Left ventricle myocardium inferior (tissue), 1 donor: ENCODE data around the gene COPS7B. TPM values are rescaled to one million over a fixed set of nuclear protein-coding genes. Genes with fewer than 3 reads are reported as not detected.
"Not testable (repeated sequence)": the region's sequence is repeated elsewhere in the genome, so short reads cannot be mapped to it uniquely, and the experiment has no call there.

Experiments
- DNase-seq: peaks from one replicate; pipeline ENCODE4 v3.0.0-alpha.2; 2020
- H3K27ac ChIP-seq: fragments of 200-600 bp; replicated peaks from 2 replicates; pipeline ENCODE4 v1.8.0; 2021
- H3K27me3 ChIP-seq: fragments of 200-600 bp; 2 replicates; pipeline ENCODE4 v1.8.0; 2021; ENCODE audit warnings: low read depth
- H3K36me3 ChIP-seq: fragments of 200-600 bp; 2 replicates; pipeline ENCODE4 v1.8.0; 2021
- H3K4me1 ChIP-seq: fragments of 200-600 bp; 2 replicates; pipeline ENCODE4 v1.8.0; 2021
- H3K4me3 ChIP-seq: fragments of 200-600 bp; 2 replicates; pipeline ENCODE4 v1.8.0; 2021; ENCODE audit warnings: mild to moderate bottlenecking, moderate library complexity
- H3K9me3 ChIP-seq: fragments of 200-600 bp; replicated peaks from 2 replicates; pipeline ENCODE4 v1.8.0; 2021
- intact Hi-C: fragments of 100-400 bp; cut with micrococcal nuclease; formaldehyde crosslinking; loops from one replicate; pipeline ENCODE4 v1.11.0; 2022
- long read RNA-seq: library from polyadenylated mRNA; unstranded; transcript quantifications from one replicate; pipeline ENCODE4 v2.0.0, GENCODE V29; 2021
- total RNA-seq: library from RNA; stranded (reverse); fragmentation: NEBNext Ultra II Directional; extraction: Animal tissue kit (Norgen Biotek cat#: 25700); gene quantifications from one replicate; pipeline ENCODE4 v1.2.1, GENCODE V29; 2021
- TF ChIP-seq, protein P1 (sequence below): fragments of 200-600 bp; IDR thresholded peaks from 2 replicates; pipeline ENCODE4 v1.8.0; 2021; ENCODE audit warnings: antibody characterized with exemption, mild to moderate bottlenecking, borderline replicate concordance
- donor health status: DM: no; HTN: yes; CAD: no; lungs with severe emphysema.

COPS7B gene
- total RNA-seq: 21.3 TPM
- long read RNA-seq, transcript COPS7B-201 (7 exons, 2,544 nt): major isoform, 10 of 21 reads
- long read RNA-seq, transcript COPS7B-207 (7 exons, 1,103 nt): minor isoform, 5 of 21 reads
- long read RNA-seq, partial matches to known transcripts: 0 of 21 reads
- long read RNA-seq, other reads (novel, unspliced or antisense): 5 of 21 reads

DNA sequence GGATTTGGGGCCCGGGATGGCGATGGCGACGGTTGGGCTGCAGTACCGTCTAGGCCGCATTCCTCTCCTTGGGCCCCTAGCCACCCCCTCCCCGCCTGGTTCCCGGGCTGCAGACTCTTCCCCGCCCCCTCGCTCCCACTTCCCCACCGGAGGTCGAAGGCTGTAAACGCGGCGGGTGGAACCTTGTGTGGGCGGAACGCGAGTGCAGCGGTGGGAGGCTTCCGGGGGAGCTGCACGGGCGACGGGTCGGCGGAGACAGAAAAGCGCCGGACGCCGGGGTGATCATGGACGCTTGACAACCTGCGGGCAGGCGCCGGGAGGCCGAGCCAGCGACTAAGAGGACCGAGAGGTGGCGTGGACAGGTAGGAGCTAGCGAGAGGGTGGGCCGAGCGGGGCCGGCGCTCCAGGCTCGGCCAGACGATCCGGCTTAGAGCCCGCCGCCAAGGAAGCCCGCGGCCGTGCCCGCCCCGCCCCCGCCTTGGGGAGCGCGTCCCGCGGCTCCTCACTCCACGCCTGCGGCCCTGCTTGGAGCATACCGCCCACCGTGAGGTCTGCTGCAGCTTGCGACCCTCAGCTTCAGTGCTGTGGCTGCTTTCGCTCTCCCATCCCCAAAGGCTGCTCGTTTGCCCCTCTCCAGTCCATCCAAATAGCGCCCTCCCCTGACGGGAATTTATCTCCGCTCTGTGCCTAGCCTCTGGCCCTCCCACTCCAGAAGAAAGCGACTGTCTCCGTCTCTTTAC is at the start of gene COPS7B:
COPS7B (plus strand) TSS at position 269 of the 740 bp plus-strand sequence. CDS start 2,126 bp downstream, outside the sequence.
- DNase-seq: peak; percentile 77
- Histone ChIP-seq H3K4me1 (peaks cover 83% of the 10 kb centered on the region), H3K9me3 (no peaks in the 10 kb centered on the region), H3K27me3 (no peaks in the 10 kb centered on the region), H3K36me3 (peaks cover 22% of the 10 kb centered on the region), H3K27ac (peak within 1 kb of the TSS; percentile 78), H3K4me3 (peak within 1 kb of the TSS; percentile 96)
- TF ChIP-seq, protein P1, sequence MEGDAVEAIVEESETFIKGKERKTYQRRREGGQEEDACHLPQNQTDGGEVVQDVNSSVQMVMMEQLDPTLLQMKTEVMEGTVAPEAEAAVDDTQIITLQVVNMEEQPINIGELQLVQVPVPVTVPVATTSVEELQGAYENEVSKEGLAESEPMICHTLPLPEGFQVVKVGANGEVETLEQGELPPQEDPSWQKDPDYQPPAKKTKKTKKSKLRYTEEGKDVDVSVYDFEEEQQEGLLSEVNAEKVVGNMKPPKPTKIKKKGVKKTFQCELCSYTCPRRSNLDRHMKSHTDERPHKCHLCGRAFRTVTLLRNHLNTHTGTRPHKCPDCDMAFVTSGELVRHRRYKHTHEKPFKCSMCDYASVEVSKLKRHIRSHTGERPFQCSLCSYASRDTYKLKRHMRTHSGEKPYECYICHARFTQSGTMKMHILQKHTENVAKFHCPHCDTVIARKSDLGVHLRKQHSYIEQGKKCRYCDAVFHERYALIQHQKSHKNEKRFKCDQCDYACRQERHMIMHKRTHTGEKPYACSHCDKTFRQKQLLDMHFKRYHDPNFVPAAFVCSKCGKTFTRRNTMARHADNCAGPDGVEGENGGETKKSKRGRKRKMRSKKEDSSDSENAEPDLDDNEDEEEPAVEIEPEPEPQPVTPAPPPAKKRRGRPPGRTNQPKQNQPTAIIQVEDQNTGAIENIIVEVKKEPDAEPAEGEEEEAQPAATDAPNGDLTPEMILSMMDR: no peak
- intact Hi-C loops: no loop called here

DNA sequence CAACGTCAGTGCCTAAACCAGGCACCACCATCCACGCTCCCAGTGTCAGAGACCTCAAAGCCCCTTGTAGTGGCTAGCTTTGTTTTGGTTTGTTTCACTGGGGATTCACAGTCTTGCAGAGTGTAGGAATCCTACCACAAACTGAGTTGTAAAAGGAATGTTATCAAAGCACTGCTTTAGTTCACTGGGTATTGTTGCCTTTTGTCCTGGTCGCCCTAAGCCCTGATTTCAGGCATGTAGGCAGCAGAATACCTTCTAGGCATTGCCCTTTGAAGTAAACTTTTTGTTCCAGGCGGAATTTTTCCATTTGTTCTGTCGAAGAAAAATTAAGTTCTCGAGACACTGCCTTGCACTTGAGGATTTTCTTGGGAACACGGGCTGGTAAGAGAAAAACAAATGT is 48.5 kb upstream of the COPS7B start:
- no peak overlapping the region for H3K4me3 ChIP-seq
- no peak overlapping the region for H3K27ac ChIP-seq
- TF ChIP-seq, protein P1: no peak
- no peaks in the 10 kb centered on the region for H3K4me1 ChIP-seq
- intact Hi-C loops: no loop called here
- H3K36me3 ChIP-seq: peaks cover 44% of the 10 kb centered on the region
- DNase-seq: no peak
- no peaks in the 10 kb centered on the region for H3K9me3 ChIP-seq
- no peaks in the 10 kb centered on the region for H3K27me3 ChIP-seq

DNA sequence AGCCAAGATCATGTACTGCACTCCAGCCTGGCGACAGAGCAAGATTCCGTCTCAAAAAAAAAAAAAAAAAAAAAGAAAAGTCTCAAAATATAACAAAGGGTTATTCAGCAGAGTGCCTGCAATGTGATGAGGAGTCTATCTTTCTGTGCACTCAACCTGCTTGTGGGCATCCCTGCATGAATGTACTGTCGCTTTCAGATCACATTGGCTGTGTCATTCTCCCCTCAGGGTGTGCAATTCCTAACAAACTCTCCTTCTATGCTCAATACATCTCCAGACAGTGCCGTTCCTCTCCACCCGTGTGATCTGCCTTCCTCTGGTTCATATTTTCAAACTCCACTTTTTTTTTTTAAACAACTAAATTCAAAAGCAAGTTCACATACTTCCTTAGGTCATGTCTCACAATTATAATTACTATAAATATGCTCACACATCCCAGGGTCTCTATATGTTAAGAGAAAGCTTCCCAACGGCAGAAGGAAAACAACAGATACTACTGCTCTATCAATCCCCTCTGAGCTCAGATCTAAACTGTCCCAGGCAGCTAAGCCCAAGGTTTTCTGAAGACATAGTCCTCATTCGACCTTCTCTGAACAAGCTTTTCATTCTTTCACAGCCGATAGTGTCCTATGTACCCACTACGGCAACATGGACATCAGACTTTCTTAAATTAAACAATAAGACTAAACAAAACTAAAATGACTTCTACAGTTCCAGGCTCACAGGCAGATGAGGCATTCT is 42.7 kb upstream of the COPS7B start:
- peaks cover under 1% of the 10 kb centered on the region for H3K36me3 ChIP-seq
- no peaks in the 10 kb centered on the region for H3K9me3 ChIP-seq
- H3K27ac ChIP-seq: no peak overlapping the region
- intact Hi-C loops: no loop called here
- H3K27me3 ChIP-seq: no peaks in the 10 kb centered on the region
- H3K4me1 ChIP-seq: peaks cover 9% of the 10 kb centered on the region
- DNase-seq: no peak
- TF ChIP-seq, protein P1: no peak
- H3K4me3 ChIP-seq: no peak overlapping the region

DNA sequence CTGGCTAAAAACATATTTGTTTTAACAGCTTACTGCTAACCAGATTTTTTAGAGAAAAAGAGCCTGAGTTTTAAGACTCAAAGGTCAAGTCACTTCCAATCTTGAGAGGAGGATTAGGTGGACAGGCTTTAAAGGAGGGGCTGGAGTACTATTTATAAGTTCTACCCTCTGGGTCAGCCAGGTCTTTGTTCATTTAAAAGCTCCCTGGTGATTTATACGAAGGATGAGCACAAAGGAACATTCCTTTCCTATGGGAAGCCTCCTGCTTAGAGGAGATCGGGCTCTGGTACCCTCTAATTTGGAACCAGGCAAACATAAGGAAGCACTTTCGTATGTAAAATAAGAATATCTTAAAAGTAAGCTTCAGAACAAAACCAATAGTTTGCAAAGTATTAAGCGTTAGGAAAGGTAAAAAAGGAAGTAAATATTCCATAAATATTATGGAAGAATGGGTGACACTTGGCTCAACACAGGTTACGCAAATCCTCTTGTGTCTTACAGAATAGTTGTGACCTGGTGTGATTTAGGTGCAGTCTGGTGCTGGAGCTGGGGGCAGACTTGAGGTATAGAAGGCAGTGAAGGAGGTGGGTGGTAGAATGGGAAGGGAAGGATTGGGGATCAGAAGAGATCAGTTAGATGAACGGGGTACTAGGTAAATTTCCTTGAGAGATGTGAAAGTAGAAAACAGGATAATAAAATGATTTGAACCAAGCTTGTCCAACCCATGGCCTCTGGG is 40.8 kb upstream of the COPS7B start:
- Histone ChIP-seq H3K36me3 (no peaks in the 10 kb centered on the region), H3K27me3 (no peaks in the 10 kb centered on the region), H3K27ac (no peak overlapping the region), H3K9me3 (no peaks in the 10 kb centered on the region), H3K4me3 (no peak overlapping the region), H3K4me1 (peaks cover 9% of the 10 kb centered on the region)
- no peak for DNase-seq
- TF ChIP-seq, protein P1: no peak
- intact Hi-C loops: no loop called here

- H3K4me1 ChIP-seq, H3K27me3 ChIP-seq, H3K36me3 ChIP-seq, H3K27ac ChIP-seq, H3K9me3 ChIP-seq, intact Hi-C loops, DNase-seq, H3K4me3 ChIP-seq: not testable (repeated sequence)
Measured at GRCh38 chr2:231748153-231748896, 37.9 kb upstream of the COPS7B start.

DNA sequence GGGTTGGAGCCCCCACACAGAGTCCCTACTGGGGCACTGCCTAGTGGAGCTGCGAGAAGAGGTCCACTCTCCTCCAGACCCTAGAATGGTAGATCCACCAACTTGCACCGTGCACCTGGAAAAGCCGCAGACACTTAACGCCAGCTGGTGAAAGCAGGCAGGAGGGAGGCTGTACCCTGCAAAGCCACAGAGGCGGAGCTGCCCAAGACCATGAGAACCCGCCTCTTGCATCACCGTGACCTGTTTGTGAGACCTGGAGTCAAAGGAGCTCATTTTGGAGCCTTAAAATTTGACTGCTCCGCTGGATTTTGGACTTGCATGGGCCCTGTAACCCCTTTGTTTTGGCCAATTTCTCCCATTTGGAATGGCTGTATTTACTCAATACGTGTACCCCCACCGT is 37.2 kb upstream of the COPS7B start:
- intact Hi-C loops, DNase-seq, H3K4me3 ChIP-seq, H3K9me3 ChIP-seq, H3K27me3 ChIP-seq, H3K27ac ChIP-seq, H3K36me3 ChIP-seq, H3K4me1 ChIP-seq: not testable (repeated sequence)
